Thoracic aorta (tissue), 2 donors: Measurements from ENCODE around the gene TUBB1. TPM values are rescaled to one million over a fixed set of nuclear protein-coding genes. Genes with fewer than 3 reads are reported as not detected.
"Not testable (repeated sequence)": the region's sequence is repeated elsewhere in the genome, so short reads cannot be mapped to it uniquely, and the experiment has no call there.

Experiments used
- ATAC-seq: fragments of 150-250 bp; one replicate; pipeline ENCODE4 v1.8.0; 2017; ENCODE audit warnings: low read depth; ENCODE audit not compliant: insufficient number of reproducible peaks, low FRiP score
- DNase-seq: peaks from one replicate; pipeline ENCODE4 v3.0.0-alpha.2; 2020; ENCODE audit warnings: low spot score
- H3K27ac ChIP-seq, 2 donors: fragments of 200-600 bp; sonication (generic); 1 replicate in 1 of 2; 2 replicates in 1 of 2; pipeline ENCODE4 v1.5.1; 2016; ENCODE audit warnings: mild to moderate bottlenecking in 2 of 2, moderate library complexity in 2 of 2
- H3K27me3 ChIP-seq: fragments of 200-600 bp; sonication (generic); replicated peaks from 2 replicates; pipeline ENCODE4 v1.6.0; 2016; ENCODE audit warnings: mild to moderate bottlenecking; ENCODE audit not compliant: insufficient read depth
- H3K36me3 ChIP-seq: fragments of 200-600 bp; sonication (generic); one replicate; pipeline ENCODE4 v1.5.1; 2016
- H3K4me1 ChIP-seq, 2 donors: fragments of 200-600 bp; sonication (generic); 1 replicate in 1 of 2; 2 replicates in 1 of 2; pipeline versions ENCODE4 v1.5.1 to v1.6.0; 2016; ENCODE audit warnings: low read depth in 2 of 2, mild to moderate bottlenecking in 1 of 2; ENCODE audit not compliant: control insufficient read depth in 1 of 2
- H3K4me3 ChIP-seq: fragments of 200-600 bp; sonication (generic); 2 replicates; pipeline ENCODE4 v1.5.1; 2016; ENCODE audit warnings: mild to moderate bottlenecking
- H3K9me3 ChIP-seq: fragments of 200-600 bp; sonication (generic); 2 replicates; pipeline ENCODE4 v1.5.1; 2016
- total RNA-seq, 2 donors: library from RNA; depleted of rRNA; stranded (reverse); fragments of >200 nt; gene quantifications; one replicate each; pipeline versions ENCODE4 v1.1.0 to v1.2.3, GENCODE V29; 2016
- TF ChIP-seq, protein P1 (sequence below): fragments of 200-600 bp; sonication (generic); IDR thresholded peaks from one replicate; pipeline ENCODE4 v1.5.1; 2019; ENCODE audit warnings: antibody characterized with exemption

Gene TUBB1
- total RNA-seq, 2 donors from 2014 or later = 0.54 TPM; not detected in 1

DNA sequence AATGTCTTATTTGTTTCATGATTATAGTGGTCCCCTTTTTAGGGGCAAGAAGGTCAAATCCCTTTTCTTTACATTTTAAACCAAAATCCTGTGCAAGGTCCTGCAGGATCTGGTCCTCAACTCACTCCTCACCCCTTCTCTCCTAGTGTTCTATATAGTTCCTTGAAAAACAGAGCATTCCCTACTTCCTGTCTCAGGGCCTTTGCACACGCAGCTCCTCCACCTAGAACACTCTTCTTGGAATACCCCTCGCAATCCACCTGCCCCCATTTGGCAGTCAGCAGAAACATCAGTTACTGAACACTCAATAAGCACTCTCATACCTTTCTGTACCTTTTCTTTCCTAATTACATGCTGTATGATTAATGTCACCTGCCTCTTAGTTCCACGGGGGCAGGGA, 16.2 kb downstream of the TUBB1 start:
- Histone ChIP-seq H3K4me1 (peaks cover 11 to 21% of the 10 kb centered on the region in 2 donors), H3K36me3 (peaks cover 11% of the 10 kb centered on the region), H3K4me3 (no peak overlapping the region), H3K27me3 (no peaks in the 10 kb centered on the region), H3K27ac (no peak overlapping the region), H3K9me3 (no peaks in the 10 kb centered on the region)
- no peak for DNase-seq
- ATAC-seq = no peak
- TF ChIP-seq, protein P1, sequence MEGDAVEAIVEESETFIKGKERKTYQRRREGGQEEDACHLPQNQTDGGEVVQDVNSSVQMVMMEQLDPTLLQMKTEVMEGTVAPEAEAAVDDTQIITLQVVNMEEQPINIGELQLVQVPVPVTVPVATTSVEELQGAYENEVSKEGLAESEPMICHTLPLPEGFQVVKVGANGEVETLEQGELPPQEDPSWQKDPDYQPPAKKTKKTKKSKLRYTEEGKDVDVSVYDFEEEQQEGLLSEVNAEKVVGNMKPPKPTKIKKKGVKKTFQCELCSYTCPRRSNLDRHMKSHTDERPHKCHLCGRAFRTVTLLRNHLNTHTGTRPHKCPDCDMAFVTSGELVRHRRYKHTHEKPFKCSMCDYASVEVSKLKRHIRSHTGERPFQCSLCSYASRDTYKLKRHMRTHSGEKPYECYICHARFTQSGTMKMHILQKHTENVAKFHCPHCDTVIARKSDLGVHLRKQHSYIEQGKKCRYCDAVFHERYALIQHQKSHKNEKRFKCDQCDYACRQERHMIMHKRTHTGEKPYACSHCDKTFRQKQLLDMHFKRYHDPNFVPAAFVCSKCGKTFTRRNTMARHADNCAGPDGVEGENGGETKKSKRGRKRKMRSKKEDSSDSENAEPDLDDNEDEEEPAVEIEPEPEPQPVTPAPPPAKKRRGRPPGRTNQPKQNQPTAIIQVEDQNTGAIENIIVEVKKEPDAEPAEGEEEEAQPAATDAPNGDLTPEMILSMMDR = no peak

DNA sequence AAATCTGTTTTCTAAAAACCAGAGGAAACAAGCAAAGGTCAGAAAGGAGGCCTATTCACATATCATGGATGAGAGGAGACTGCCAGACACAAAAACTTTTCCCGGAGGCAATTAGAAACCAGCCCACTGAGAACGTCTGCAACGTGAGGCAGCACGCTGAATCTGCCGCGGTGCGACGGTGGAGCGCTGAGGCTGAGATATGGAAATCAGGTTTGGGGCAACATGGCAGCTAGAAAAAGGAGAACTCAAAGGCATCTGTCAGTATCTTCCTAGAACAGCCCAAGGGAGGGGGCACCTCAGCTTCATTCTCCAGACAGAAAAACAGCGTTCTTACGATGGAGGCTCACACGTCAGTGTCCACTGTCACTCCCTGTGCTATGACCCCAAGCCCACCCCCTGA, 18.2 kb downstream of the TUBB1 start:
- Histone ChIP-seq H3K4me1 (peaks cover 16 to 25% of the 10 kb centered on the region in 2 donors), H3K4me3 (no peak overlapping the region), H3K9me3 (no peaks in the 10 kb centered on the region), H3K27ac (no peak overlapping the region), H3K36me3 (peaks cover 11% of the 10 kb centered on the region), H3K27me3 (no peaks in the 10 kb centered on the region)
- ATAC-seq (no peak), DNase-seq (no peak)
- TF ChIP-seq, protein P1 = no peak

DNA sequence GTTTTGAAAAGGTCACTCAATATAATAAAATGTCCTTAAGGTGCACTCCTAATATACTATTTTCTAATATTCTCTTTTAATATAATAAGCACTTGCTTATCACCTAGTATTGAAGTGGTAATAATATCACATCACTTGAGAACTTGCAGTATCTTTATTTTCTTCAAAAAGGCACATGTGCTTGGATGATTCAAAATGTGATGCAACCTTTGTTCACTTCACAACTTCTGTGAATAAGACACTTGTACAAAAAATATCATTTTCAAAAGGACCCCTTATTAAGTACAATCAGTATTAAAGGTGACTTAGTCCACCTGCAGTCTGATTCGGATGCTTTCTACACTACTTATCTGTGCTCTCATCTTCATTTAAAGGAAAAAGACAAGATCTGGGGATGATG, 20.0 kb downstream of the TUBB1 start:
- TF ChIP-seq, protein P1 = no peak
- DNase-seq = no peak
- Histone ChIP-seq H3K4me1 (peaks cover 16 to 24% of the 10 kb centered on the region in 2 donors), H3K27ac (no peak overlapping the region), H3K27me3 (no peaks in the 10 kb centered on the region), H3K9me3 (no peaks in the 10 kb centered on the region), H3K36me3 (peaks cover 8% of the 10 kb centered on the region), H3K4me3 (no peak overlapping the region)
- no peak for ATAC-seq

DNA sequence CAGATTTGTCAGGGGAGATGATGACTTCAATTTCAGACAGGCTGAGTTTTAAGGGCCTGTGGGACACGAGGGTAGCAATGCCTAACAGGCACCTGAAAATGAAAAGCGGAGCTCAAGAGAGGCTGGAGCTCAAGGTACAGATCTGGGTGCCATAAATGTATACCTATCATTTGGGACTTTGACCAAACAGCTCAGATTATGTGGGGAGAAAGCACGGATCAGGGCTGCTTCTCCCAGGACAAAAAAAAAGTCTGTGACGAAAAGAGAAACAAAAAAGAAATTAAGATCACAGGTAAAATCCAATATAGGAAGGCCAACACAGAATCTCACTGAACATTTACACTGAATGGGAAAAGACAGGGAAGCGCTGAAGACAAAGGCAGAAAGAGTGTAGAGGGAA, 21.4 kb downstream of the TUBB1 start:
- no peak for DNase-seq
- H3K4me3 ChIP-seq = no peak overlapping the region
- H3K27ac ChIP-seq = no peak overlapping the region
- H3K4me1 ChIP-seq = peaks cover 16 to 24% of the 10 kb centered on the region in 2 donors
- peaks cover 4% of the 10 kb centered on the region for H3K36me3 ChIP-seq
- TF ChIP-seq, protein P1 = no peak
- H3K9me3 ChIP-seq = no peaks in the 10 kb centered on the region
- no peak for ATAC-seq
- H3K27me3 ChIP-seq = no peaks in the 10 kb centered on the region

DNA sequence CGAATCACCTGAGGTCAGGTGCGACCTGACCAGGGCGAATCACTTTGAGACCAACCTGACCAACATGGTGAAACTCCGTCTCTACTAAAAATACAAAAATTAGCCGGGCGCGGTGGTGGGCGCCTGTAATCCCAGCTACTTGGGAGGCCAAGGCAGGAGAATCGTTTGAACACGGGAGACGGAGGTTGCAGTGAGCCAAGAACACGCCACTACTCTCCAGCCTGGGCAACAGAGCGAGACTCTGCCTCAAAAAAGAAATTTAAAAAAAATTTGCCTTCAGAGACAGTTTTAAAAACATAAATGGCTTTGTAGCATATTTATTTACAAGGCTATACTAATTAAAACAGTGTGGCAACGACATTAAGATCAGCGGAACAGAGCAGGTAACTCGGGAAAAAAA, 22.3 kb downstream of the TUBB1 start:
- not testable (repeated sequence) for H3K27me3 ChIP-seq, H3K27ac ChIP-seq
- peak overlapping the region; percentile 98 for H3K4me3 ChIP-seq

DNA sequence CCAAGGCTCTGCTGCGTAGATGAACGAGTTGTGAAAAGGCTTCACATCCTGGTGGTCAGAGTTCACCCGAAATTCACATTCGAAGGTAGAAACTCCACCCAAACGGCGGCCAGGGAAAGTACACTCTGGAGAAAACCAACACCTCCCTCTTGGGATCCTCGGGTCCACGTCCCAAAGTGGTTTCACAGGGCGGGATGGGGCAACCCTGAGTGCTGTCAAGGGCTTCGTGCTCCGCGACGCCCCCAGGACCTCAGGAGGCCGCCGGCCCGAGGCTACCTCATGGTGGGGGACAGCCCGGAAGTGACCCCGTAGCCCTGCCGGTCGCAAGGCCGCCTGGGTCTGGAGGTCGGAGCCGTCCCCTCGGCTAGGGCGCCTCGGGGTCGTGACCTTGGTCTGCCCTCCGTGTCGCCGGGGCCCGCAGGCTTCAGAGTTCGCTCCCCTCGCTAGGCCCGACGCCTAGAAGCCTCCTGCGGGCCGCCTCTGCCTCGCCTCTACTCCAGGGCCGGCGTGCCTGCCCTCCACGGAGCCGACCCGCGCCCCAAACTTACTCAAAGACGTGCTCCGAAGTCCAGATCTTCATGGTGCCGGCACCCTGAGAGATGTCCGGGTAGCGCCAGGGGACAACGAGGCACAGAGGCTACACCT, 23.0 kb downstream of the TUBB1 start, which contains the start of gene PRELID3B:
Gene PRELID3B (minus strand): TSS at position 636 of the 645 bp plus-strand sequence. CDS start 56 bp downstream, at position 580.
- Histone ChIP-seq H3K27me3 (no peaks in the 10 kb centered on the region), H3K36me3 (no peaks in the 10 kb centered on the region), H3K27ac (peak within 1 kb of the TSS; percentile 57), H3K4me3 (peak within 1 kb of the TSS; percentile 98), H3K4me1 (peaks cover 16 to 24% of the 10 kb centered on the region in 2 donors), H3K9me3 (no peaks in the 10 kb centered on the region)
- ATAC-seq (no peak), DNase-seq (no peak)
- TF ChIP-seq, protein P1 = no peak

More for the DNA sequence above, 22.3 kb downstream of the TUBB1 start:
- H3K9me3 ChIP-seq, DNase-seq, ATAC-seq, H3K36me3 ChIP-seq: not testable (repeated sequence)
- H3K4me1 ChIP-seq = peaks cover 16 to 24% of the 10 kb centered on the region in 2 donors
